GM13976 (cell line): Measurements from ENCODE around the gene KCNIP2.

ENCODE experiments used
- DNase-seq: peaks from one replicate; pipeline ENCODE4 v3.0.0; 2012; ENCODE audit warnings: low spot score
- CTCF ChIP-seq: IDR thresholded peaks from 2 replicates; pipeline ENCODE4 v1.5.1; 2012; ENCODE audit warnings: borderline replicate concordance, mild to moderate bottlenecking; ENCODE audit not compliant: insufficient read depth; ENCODE audit errors: extremely low read depth, missing control alignments, control extremely low read depth
- in situ Hi-C: fragments of 300-500 bp; cut with MboI; formaldehyde crosslinking; loops from one replicate; pipeline ENCODE4 v1.12.0; 2022; ENCODE audit warnings: low sequenced_read_pairs, mixed read lengths, inconsistent platforms; ENCODE audit not compliant: unreplicated experiment

The KCNIP2 gene

GRCh38 chr10:101829561-101830315, 13.9 kb downstream of the KCNIP2 start:
- in situ Hi-C loops = no loop called here
- TF ChIP-seq CTCF = no peak
- peak; percentile 97 for DNase-seq

GRCh38 chr10:101828766-101829551, 14.6 kb downstream of the KCNIP2 start:
- no peak for DNase-seq
- no peak for TF ChIP-seq CTCF
- in situ Hi-C loops = no loop called here

GRCh38 chr10:101827919-101828600, 15.5 kb downstream of the KCNIP2 start:
- in situ Hi-C loops = no loop called here
- DNase-seq = no peak
- no peak for TF ChIP-seq CTCF

GRCh38 chr10:101826852-101827434, 16.7 kb downstream of the KCNIP2 start:
- in situ Hi-C loops = no loop called here
- no peak for DNase-seq
- TF ChIP-seq CTCF = no peak

- TF ChIP-seq CTCF = no peak
- no peak for DNase-seq
- in situ Hi-C loops = no loop called here
Measured at GRCh38 chr10:101824736-101825135, 18.9 kb downstream of the KCNIP2 start.
